IPS-15b (cell line): ENCODE data around the gene HMGCL.

Source experiments
- H3K27me3 ChIP-seq: one replicate; pipeline ENCODE4 v1.6.1; 2013; ENCODE audit warnings: low read length; ENCODE audit not compliant: control insufficient read depth, insufficient read depth
- H3K36me3 ChIP-seq: one replicate; pipeline ENCODE4 v1.6.1; 2013; ENCODE audit warnings: low read length; ENCODE audit not compliant: control insufficient read depth, insufficient read depth
- H3K4me1 ChIP-seq: one replicate; pipeline ENCODE4 v1.6.1; 2013; ENCODE audit warnings: mild to moderate bottlenecking, low read length; ENCODE audit not compliant: control insufficient read depth, insufficient read depth
- H3K4me3 ChIP-seq: one replicate; pipeline ENCODE4 v1.5.1; 2013; ENCODE audit warnings: low read depth, low read length
- H3K9ac ChIP-seq: one replicate; pipeline ENCODE4 v1.6.1; 2013; ENCODE audit warnings: low read depth, mild to moderate bottlenecking, low read length
- H3K9me3 ChIP-seq: one replicate; pipeline ENCODE4 v1.6.1; 2013; ENCODE audit warnings: mild to moderate bottlenecking, low read length; ENCODE audit not compliant: control insufficient read depth, insufficient read depth

The HMGCL gene

GRCh38 chr1:23759277-23759676 lies 66.0 kb downstream of the HMGCL start:
- Histone ChIP-seq H3K4me1 (no peaks in the 10 kb centered on the region), H3K4me3 (no peak overlapping the region), H3K36me3 (peaks cover 54% of the 10 kb centered on the region), H3K9me3 (no peaks in the 10 kb centered on the region), H3K9ac (no peak overlapping the region), H3K27me3 (no peaks in the 10 kb centered on the region)

- Histone ChIP-seq H3K9me3 (no peaks in the 10 kb centered on the region), H3K27me3 (no peaks in the 10 kb centered on the region), H3K36me3 (peaks cover 69% of the 10 kb centered on the region), H3K9ac (no peak overlapping the region), H3K4me1 (no peaks in the 10 kb centered on the region), H3K4me3 (no peak overlapping the region)
Observed at GRCh38 chr1:23757812-23758211, 67.4 kb downstream of the HMGCL start.

- H3K36me3 ChIP-seq, result peaks cover 79% of the 10 kb centered on the region
- no peaks in the 10 kb centered on the region for H3K4me1 ChIP-seq
- no peak overlapping the region for H3K4me3 ChIP-seq
- H3K9ac ChIP-seq, result no peak overlapping the region
- no peaks in the 10 kb centered on the region for H3K9me3 ChIP-seq
- H3K27me3 ChIP-seq, result no peaks in the 10 kb centered on the region
Observed at GRCh38 chr1:23756676-23757075, 68.6 kb downstream of the HMGCL start.

GRCh38 chr1:23752909-23753308 lies 72.3 kb downstream of the HMGCL start:
- H3K27me3 ChIP-seq, result no peaks in the 10 kb centered on the region
- H3K4me3 ChIP-seq, result no peak overlapping the region
- no peak overlapping the region for H3K9ac ChIP-seq
- peaks cover 63% of the 10 kb centered on the region for H3K36me3 ChIP-seq
- H3K4me1 ChIP-seq, result no peaks in the 10 kb centered on the region
- H3K9me3 ChIP-seq, result no peaks in the 10 kb centered on the region
